NT2/D1 (cell line): ENCODE results near the gene ACP5.
"Not testable (repeated sequence)": the region's sequence is repeated elsewhere in the genome, so short reads cannot be mapped to it uniquely, and the experiment has no call there.

ENCODE experiments used
- DNase-seq: peaks from one replicate; pipeline ENCODE4 v3.0.0-alpha.2; 2011; ENCODE audit warnings: low read depth, low spot score
- H3K27me3 ChIP-seq: 2 replicates; pipeline ENCODE4 v1.6.0; 2011; ENCODE audit warnings: mild to moderate bottlenecking; ENCODE audit not compliant: insufficient read length, insufficient read depth
- H3K36me3 ChIP-seq: 2 replicates; pipeline ENCODE4 v1.6.1; 2011; ENCODE audit warnings: mild to moderate bottlenecking, low read length, mixed read lengths; ENCODE audit not compliant: insufficient read depth, insufficient read length
- H3K4me1 ChIP-seq: 2 replicates; pipeline ENCODE4 v1.5.1; 2011; ENCODE audit not compliant: insufficient read depth, insufficient read length
- H3K4me3 ChIP-seq: 2 replicates; pipeline ENCODE4 v1.5.1; 2011; ENCODE audit warnings: low read depth; ENCODE audit not compliant: insufficient read length
- H3K9ac ChIP-seq: 2 replicates; pipeline ENCODE4 v1.6.0; 2011; ENCODE audit warnings: low read depth; ENCODE audit not compliant: insufficient read length
- H3K9me3 ChIP-seq: 2 replicates; pipeline ENCODE4 v1.5.1; 2011; ENCODE audit warnings: mild to moderate bottlenecking, low read length; ENCODE audit not compliant: insufficient read depth
- SUZ12 ChIP-seq: IDR thresholded peaks from 2 replicates; pipeline ENCODE4 v1.6.1; 2011; ENCODE audit not compliant: insufficient read length, insufficient read depth; ENCODE audit errors: extremely low read depth
- YY1 ChIP-seq: IDR thresholded peaks from 2 replicates; pipeline ENCODE4 v1.6.1; 2011; ENCODE audit not compliant: insufficient read length, insufficient read depth
- ZNF274 ChIP-seq: IDR thresholded peaks from 2 replicates; pipeline ENCODE4 v1.6.1; 2011; ENCODE audit warnings: mild to moderate bottlenecking, low read depth, low read length

The ACP5 gene

DNA sequence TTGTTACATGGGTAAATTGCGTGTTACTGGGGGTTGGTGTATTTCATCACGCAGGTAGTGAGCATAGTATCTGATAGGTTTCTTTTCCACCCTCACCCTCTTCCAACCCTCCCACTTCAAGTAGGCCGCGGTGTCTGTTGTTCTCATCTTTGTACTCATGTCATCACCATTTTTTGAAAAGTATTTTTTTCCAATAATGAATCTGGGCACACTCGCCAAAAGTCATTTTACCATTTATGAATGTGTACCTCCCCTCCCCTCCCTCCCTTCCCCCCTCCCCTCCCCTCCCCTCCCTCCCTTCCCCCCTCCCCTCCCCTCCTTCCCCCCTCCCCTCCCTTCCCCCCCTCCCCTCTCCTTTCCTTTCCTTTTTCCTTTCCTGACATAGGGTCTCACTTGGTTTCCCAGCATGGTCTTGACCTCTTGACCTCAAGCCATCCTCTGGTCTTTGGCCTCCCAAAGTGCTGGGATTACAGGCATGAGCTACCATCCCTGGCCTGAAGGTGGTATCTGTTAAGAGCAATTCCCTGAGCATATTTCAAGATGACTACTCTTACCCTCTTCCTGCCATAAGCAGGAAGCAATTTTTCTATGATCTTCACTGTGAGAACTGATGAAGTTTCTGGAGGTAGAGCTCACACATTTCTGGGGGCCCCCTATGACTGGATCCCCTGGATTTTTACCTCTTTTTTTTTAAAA is 35.5 kb upstream of the ACP5 start:
- TF ChIP-seq ZNF274 (no peak), SUZ12 (no peak), YY1 (no peak)
- no peaks in the 10 kb centered on the region for H3K27me3 ChIP-seq
- H3K9ac ChIP-seq, result no peak overlapping the region
- H3K36me3 ChIP-seq, result peaks cover 56% of the 10 kb centered on the region
- H3K4me1 ChIP-seq, result no peaks in the 10 kb centered on the region
- peaks cover 64% of the 10 kb centered on the region for H3K9me3 ChIP-seq
- no peak for DNase-seq
- H3K4me3 ChIP-seq, result no peak overlapping the region

DNA sequence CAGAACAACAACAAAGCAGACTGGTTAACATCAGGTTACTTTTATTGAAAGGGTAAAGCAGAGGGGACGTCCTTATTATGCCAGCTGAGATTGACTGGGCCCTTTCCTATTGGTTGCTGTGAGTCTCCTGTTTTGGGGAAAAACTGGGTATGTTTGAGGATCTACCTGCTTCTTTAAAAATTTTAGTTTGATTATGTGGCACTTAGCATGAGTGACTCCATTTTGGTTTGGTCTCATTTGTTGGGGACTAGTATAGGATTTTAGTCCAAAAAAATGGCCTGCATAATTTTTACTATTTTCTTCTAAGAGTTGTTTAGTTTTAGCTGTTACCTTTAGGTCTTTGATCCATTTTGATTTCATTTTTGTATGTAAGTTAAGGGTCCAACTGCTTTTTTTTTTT is 34.3 kb upstream of the ACP5 start:
- no peak for DNase-seq
- Histone ChIP-seq H3K4me1 (no peaks in the 10 kb centered on the region), H3K9me3 (peaks cover 58% of the 10 kb centered on the region), H3K36me3 (peaks cover 54% of the 10 kb centered on the region), H3K9ac (no peak overlapping the region), H3K4me3 (no peak overlapping the region), H3K27me3 (no peaks in the 10 kb centered on the region)
- TF ChIP-seq SUZ12, result no peak
- no peak for TF ChIP-seq YY1
- TF ChIP-seq ZNF274, result no peak

DNA sequence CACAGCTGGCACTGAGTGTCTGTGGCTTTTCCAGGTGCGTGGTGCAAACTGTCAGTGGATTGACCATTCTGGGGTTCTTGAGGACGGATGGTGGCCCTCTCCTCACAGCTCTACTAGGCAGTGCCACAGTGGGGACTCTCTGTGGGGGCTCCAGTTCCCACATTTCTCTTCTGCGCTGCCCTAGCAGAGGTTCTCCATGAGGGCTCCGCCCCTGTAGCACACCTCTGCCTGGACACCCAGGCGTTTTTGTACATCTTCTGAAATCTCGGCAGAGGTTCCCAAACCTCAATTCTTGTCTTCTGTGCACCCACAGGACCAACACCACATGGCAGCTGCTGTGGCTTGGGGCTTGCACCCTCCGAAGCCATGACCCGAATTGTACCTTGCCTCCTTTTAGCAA is 29.0 kb upstream of the ACP5 start:
- TF ChIP-seq ZNF274 (no peak), YY1 (no peak), SUZ12 (no peak)
- H3K9me3 ChIP-seq, result peaks cover 59% of the 10 kb centered on the region
- no peak for DNase-seq
- no peak overlapping the region for H3K4me3 ChIP-seq
- peaks cover 64% of the 10 kb centered on the region for H3K36me3 ChIP-seq
- no peaks in the 10 kb centered on the region for H3K4me1 ChIP-seq
- H3K27me3 ChIP-seq, result no peaks in the 10 kb centered on the region
- no peak overlapping the region for H3K9ac ChIP-seq

DNA sequence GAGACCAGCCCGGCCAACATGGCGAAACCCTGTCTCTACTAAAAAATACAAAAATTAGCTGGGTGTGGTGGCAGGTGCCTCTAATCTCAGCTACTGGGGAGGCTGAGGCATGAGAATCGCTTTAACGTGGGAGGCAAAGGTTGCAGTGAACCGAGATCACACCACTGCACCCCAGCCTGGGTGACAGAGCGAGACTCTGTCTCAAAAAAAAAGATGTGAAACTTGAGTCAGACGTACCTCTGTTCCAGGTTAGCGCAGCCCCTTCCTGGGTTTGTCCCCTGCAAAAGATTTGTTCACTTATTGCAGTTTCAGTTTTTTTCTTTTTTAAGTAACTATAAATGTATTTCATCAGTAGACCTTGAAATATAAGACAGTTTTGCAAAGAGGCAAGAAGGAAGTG is 22.3 kb upstream of the ACP5 start:
- Histone ChIP-seq H3K36me3 (peaks cover 54% of the 10 kb centered on the region), H3K9me3 (peaks cover 27% of the 10 kb centered on the region)
- not testable (repeated sequence) for DNase-seq

DNA sequence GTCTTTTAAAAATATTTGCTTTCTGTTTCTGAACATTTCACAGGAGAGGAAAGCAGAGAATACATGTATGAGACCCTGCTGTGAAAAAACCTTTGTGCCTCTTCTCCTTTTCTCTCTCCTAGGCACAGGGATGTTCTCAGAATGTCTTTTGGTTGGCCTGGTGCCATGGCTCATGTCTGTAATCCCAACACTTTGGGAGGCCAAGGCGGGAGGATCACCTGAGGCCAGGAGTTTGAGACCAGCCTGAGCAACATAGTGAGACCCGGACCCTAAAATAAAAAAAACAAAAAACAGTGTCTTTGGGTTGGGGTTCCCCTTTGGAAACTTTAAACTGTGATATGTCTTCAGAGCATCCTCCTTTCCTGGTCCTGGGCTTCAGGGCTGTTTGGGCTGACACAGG is 21.3 kb upstream of the ACP5 start:
- Histone ChIP-seq H3K27me3 (no peaks in the 10 kb centered on the region), H3K4me3 (no peak overlapping the region), H3K9ac (peak overlapping the region; percentile 34), H3K36me3 (peaks cover 45% of the 10 kb centered on the region), H3K9me3 (peaks cover 17% of the 10 kb centered on the region), H3K4me1 (peaks cover 3% of the 10 kb centered on the region)
- TF ChIP-seq ZNF274, result no peak
- TF ChIP-seq SUZ12, result no peak
- TF ChIP-seq YY1, result no peak
- DNase-seq, result no peak

More for the DNA sequence above, 22.3 kb upstream of the ACP5 start:
- not testable (repeated sequence) for H3K4me3 ChIP-seq, H3K27me3 ChIP-seq, H3K9ac ChIP-seq, H3K4me1 ChIP-seq

DNA sequence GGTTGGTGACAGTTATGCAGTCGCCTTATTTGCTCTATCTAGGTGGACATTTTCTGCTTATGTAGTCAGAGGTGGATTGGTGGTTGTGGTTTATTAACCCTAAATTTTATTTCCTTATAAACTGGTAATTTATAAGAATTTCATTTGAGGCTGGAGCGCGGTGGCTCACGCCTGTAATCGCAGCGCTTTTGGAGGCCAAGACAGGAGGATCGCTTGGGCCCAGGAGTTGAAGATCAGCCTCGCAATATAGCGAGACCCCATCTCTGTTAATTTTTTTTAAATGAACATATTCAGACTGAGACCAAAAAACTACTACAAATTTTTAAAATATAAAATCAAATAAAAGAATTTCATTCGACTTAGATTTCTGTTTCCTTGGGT is 20.6 kb upstream of the ACP5 start:
- Histone ChIP-seq H3K4me1 (peaks cover 3% of the 10 kb centered on the region), H3K9me3 (peaks cover 12% of the 10 kb centered on the region; the same call in 1 of the 2 replicates), H3K27me3 (no peaks in the 10 kb centered on the region), H3K9ac (peak overlapping the region; percentile 98), H3K36me3 (peaks cover 38% of the 10 kb centered on the region), H3K4me3 (peak overlapping the region; percentile 98)
- no peak for TF ChIP-seq ZNF274
- no peak for TF ChIP-seq YY1
- no peak for TF ChIP-seq SUZ12
- no peak for DNase-seq

DNA sequence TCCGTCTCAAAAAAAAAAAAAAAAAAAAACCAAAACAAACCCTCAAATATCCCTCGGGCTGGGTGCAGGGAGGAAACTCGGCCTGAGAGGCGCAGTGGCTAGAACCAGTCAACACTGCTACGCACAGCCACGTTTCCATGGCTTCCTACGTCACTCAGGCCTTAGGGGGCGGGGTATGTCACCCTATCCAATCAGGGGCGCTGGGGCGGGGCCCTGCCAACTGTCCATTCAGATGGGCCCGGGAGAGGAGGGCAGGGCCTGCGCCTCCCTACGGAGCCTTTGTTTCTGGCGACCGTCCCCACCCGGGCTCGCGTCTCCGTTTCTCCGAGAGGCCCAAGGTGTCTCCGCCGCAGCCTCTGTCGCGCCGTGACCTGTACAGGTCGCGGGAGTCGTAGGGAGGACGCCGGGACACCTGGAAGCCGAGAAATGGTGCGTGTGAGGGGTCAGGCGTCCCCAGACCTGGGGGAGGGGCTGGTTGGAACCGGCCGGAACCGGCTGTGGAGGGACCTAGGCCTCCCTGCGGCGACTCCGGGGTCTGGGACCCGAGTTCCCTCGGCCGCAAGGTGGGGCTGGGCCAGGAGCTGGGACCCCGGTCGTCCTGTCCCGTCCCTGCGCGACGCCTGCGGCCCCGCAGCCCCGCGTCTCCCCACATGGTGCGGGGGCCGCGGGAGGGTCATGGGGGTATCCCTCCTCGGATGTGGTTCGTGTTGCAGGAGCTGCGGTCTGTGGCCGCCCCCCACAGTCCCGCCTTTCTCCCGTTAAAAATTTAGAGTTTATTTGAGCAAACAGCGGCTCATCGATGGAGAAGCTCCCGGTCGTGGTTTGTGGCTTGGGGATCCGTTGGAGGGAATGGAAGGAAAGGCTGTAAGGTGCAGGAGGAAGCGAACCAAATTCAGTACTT is 20.0 kb upstream of the ACP5 start, which contains the start of gene ZNF627:
ZNF627 (plus strand) TSS at position 282 of the 901 bp plus-strand sequence; CDS start at position 427, 145 bp downstream.
- Histone ChIP-seq H3K9ac (peak within 1 kb of the TSS; percentile 98), H3K4me1 (peaks cover 3% of the 10 kb centered on the region), H3K4me3 (peak within 1 kb of the TSS; percentile 98), H3K27me3 (no peaks in the 10 kb centered on the region), H3K9me3 (peaks cover 5% of the 10 kb centered on the region; the same call in 1 of the 2 replicates), H3K36me3 (peaks cover 33% of the 10 kb centered on the region)
- DNase-seq, result peak; percentile 98
- no peak for TF ChIP-seq SUZ12
- TF ChIP-seq ZNF274, result no peak
- no peak for TF ChIP-seq YY1
